ENCODE measurements around the gene ACAP1. TPM values are rescaled to one million over a fixed set of nuclear protein-coding genes. Genes with fewer than 3 reads are reported as not detected.

ACAP1 gene
- total RNA-seq, 1 experiment from 2014 or later: 2.7 TPM

GRCh38 chr17:7313088-7313889 lies 23.0 kb upstream of the ACAP1 start:
- ATAC-seq (peak; percentile 56), DNase-seq (ENCODE audit: low read depth, low spot score) (no peak)
- H3K27ac ChIP-seq (ENCODE audit: low read length): peak overlapping the region; percentile 88; the same call in 1 of the 2 replicates
- H3K4me3 ChIP-seq (ENCODE audit: low read depth in 2 of 2, low read length in 2 of 2): peak overlapping the region in 1 of 2 experiments; percentile 75; a peak in 1 of 4 replicates
- peaks cover 42% of the 10 kb centered on the region for H3K4me1 ChIP-seq (ENCODE audit: control insufficient read depth, insufficient read depth, low read length)
- intact Hi-C loops (cut with micrococcal nuclease; ENCODE audit: unreplicated experiment) (no loop called here), in situ Hi-C loops (cut with HindIII; ENCODE audit: low pct_unique_long_range_greater_than_20kb, low sequenced_read_pairs) (no loop called here)
- peaks cover 29% of the 10 kb centered on the region for H3K36me3 ChIP-seq (ENCODE audit: control insufficient read depth, insufficient read depth, low read length)
- CTCF ChIA-PET: interaction anchor here (0.8 to 1.3 kb wide), 3 partner anchors 16 to 32 kb away, joined by 3 to 13 read pairs (median 4); partner anchors contain the start of gene SLC2A4
- POLR2A ChIA-PET: interaction anchor here (0.5 to 1.9 kb wide), 4 partner anchors 17 to 818 kb away, joined by 3 to 5 read pairs (median 4); partner anchors contain the start of gene SLC2A4
- no peak for TF ChIP-seq SIN3A (IDR thresholded peaks at IDR 0.05; ENCODE audit: borderline replicate concordance, insufficient read depth, low read depth, low read length)
- TF ChIP-seq POLR2AphosphoS5 (IDR thresholded peaks at IDR 0.05; ENCODE audit: low read depth, low read length): peak; percentile 36; the same call in 1 of the 2 replicates
- H3K27me3 ChIP-seq (ENCODE audit: control insufficient read depth, insufficient read depth, low read length): no peaks in the 10 kb centered on the region
- H3K9me3 ChIP-seq (ENCODE audit: control insufficient read depth, insufficient read depth, low read depth, low read length): no peaks in the 10 kb centered on the region
- BruUV-seq (replicated peaks): no TSS peak

- H3K4me1 ChIP-seq (ENCODE audit: control insufficient read depth, insufficient read depth, low read length): peaks cover 42% of the 10 kb centered on the region
- BruUV-seq (replicated peaks): TSS peak; percentile 97
- no peaks in the 10 kb centered on the region for H3K27me3 ChIP-seq (ENCODE audit: control insufficient read depth, insufficient read depth, low read length)
- ChIA-PET POLR2A (interaction anchor here (1.0 to 1.9 kb wide), 2 partner anchors 16 to 33 kb away, joined by 3 to 5 read pairs; partner anchors contain the start of gene SLC2A4), CTCF (interaction anchor here (0.8 to 1.3 kb wide), 2 partner anchors 17 to 33 kb away, joined by 4 to 13 read pairs; partner anchors contain the start of gene SLC2A4)
- intact Hi-C loops (cut with micrococcal nuclease; ENCODE audit: unreplicated experiment) (no loop called here), in situ Hi-C loops (cut with HindIII; ENCODE audit: low pct_unique_long_range_greater_than_20kb, low sequenced_read_pairs) (no loop called here)
- TF ChIP-seq TCF7L2 (IDR thresholded peaks at IDR 0.05; ENCODE audit: low read depth, low read length) (no peak), POLR2AphosphoS5 (IDR thresholded peaks at IDR 0.05; ENCODE audit: low read depth, low read length) (peak; percentile 11; the same call in 1 of the 2 replicates)
- H3K9me3 ChIP-seq (ENCODE audit: control insufficient read depth, insufficient read depth, low read depth, low read length): no peaks in the 10 kb centered on the region
- H3K36me3 ChIP-seq (ENCODE audit: control insufficient read depth, insufficient read depth, low read length): peaks cover 29% of the 10 kb centered on the region
- DNase-seq (ENCODE audit: low read depth, low spot score) (no peak), ATAC-seq (no peak)
- H3K27ac ChIP-seq (ENCODE audit: low read length): peak overlapping the region; percentile 88
- H3K4me3 ChIP-seq (ENCODE audit: low read depth in 2 of 2, low read length in 2 of 2): peak overlapping the region; percentile 66 to 75
These were observed 22.2 kb upstream of the ACAP1 start for GRCh38 chr17:7313890-7314718.

- peak within 1 kb of the TSS; percentile 91 for H3K27ac ChIP-seq (ENCODE audit: low read length)
- no TSS peak for BruUV-seq (replicated peaks)
- DNase-seq (ENCODE audit: low read depth, low spot score) (no peak), ATAC-seq (peak; percentile 87)
- no peaks in the 10 kb centered on the region for H3K9me3 ChIP-seq (ENCODE audit: control insufficient read depth, insufficient read depth, low read depth, low read length)
- ChIA-PET CTCF (no interaction called here), POLR2A (interaction anchor here (0.5 kb wide), 1 partner anchor 198 kb away, joined by 3 read pairs; no protein-coding TSS in a partner anchor)
- intact Hi-C loops (cut with micrococcal nuclease; ENCODE audit: unreplicated experiment): no loop called here
- TF ChIP-seq REST (IDR thresholded peaks at IDR 0.05; ENCODE audit: insufficient read depth in 1 of 2, low read depth in 2 of 2, low read length in 1 of 2): peak; percentile 87
- TF ChIP-seq TCF7L2 (IDR thresholded peaks at IDR 0.05; ENCODE audit: low read depth, low read length): peak; percentile 56; the same call in 1 of the 2 replicates
- TF ChIP-seq CTCF (IDR thresholded peaks at IDR 0.05): no peak
- peak; percentile 49; the same call in 1 of the 2 replicates for TF ChIP-seq SIN3A (IDR thresholded peaks at IDR 0.05; ENCODE audit: borderline replicate concordance, insufficient read depth, low read depth, low read length)
- TF ChIP-seq POLR2AphosphoS5 (IDR thresholded peaks at IDR 0.05; ENCODE audit: low read depth, low read length): peak; percentile 74; the same call in 1 of the 2 replicates
- in situ Hi-C loops (cut with HindIII; ENCODE audit: low pct_unique_long_range_greater_than_20kb, low sequenced_read_pairs): no loop called here
- no peaks in the 10 kb centered on the region for H3K27me3 ChIP-seq (ENCODE audit: control insufficient read depth, insufficient read depth, low read length)
- peaks cover 25% of the 10 kb centered on the region for H3K36me3 ChIP-seq (ENCODE audit: control insufficient read depth, insufficient read depth, low read length)
- H3K4me3 ChIP-seq (ENCODE audit: low read depth in 2 of 2, low read length in 2 of 2): peak within 1 kb of the TSS; percentile 66 to 75
- H3K4me1 ChIP-seq (ENCODE audit: control insufficient read depth, insufficient read depth, low read length): peaks cover 33% of the 10 kb centered on the region
These were observed 21.4 kb upstream of the ACAP1 start, which contains the start of gene GPS2 for GRCh38 chr17:7314719-7315569. GPS2 (minus strand) TSS chr17:7315360; CDS start chr17:7315052, 308 bp downstream.
